Measurements from ENCODE around the gene SPEM1.
A peak's percentile ranks its signal among the peaks of the same experiment; 100 is the strongest.

SPEM1 gene

GRCh38 chr17:7419819-7420610, at the start of gene SPEM1:
SPEM1 (plus strand) TSS chr17:7420324; CDS start chr17:7420385, 61 bp downstream.
- no peaks in the 10 kb centered on the region for H3K9me3 Mint-ChIP-seq
- H3K4me3 Mint-ChIP-seq = no peak within 1 kb of the TSS
- H3K27me3 Mint-ChIP-seq = peaks cover 20% of the 10 kb centered on the region
- DNase-seq = no peak
- H3K4me1 Mint-ChIP-seq = peaks cover 2% of the 10 kb centered on the region
- no peak within 1 kb of the TSS for H3K27ac Mint-ChIP-seq
- H3K36me3 Mint-ChIP-seq = no peaks in the 10 kb centered on the region
- CTCF ChIA-PET = no interaction called here

- Mint-ChIP-seq H3K27ac (no peak overlapping the region), H3K4me3 (no peak overlapping the region), H3K27me3 (peaks cover 56% of the 10 kb centered on the region), H3K4me1 (no peaks in the 10 kb centered on the region), H3K9me3 (no peaks in the 10 kb centered on the region), H3K36me3 (no peaks in the 10 kb centered on the region)
- CTCF ChIA-PET = interaction anchor here (1.6 kb wide), 1 partner anchor 16 kb away, joined by 6 read pairs; the partner anchor contains the start of gene TMEM95
- DNase-seq = no peak
Measured at GRCh38 chr17:7370853-7371252, 49.3 kb upstream of the SPEM1 start.

GRCh38 chr17:7374353-7374752, 45.8 kb upstream of the SPEM1 start:
- H3K4me1 Mint-ChIP-seq = no peaks in the 10 kb centered on the region
- peaks cover 53% of the 10 kb centered on the region for H3K27me3 Mint-ChIP-seq
- peaks cover 2% of the 10 kb centered on the region for H3K36me3 Mint-ChIP-seq
- no peak overlapping the region for H3K27ac Mint-ChIP-seq
- DNase-seq = no peak
- H3K9me3 Mint-ChIP-seq = peaks cover 3% of the 10 kb centered on the region
- CTCF ChIA-PET = interaction anchor here (2.2 kb wide), 1 partner anchor 18 kb away, joined by 6 read pairs; no protein-coding TSS in a partner anchor
- no peak overlapping the region for H3K4me3 Mint-ChIP-seq

- no peak overlapping the region for H3K4me3 Mint-ChIP-seq
- DNase-seq = no peak
- CTCF ChIA-PET = no interaction called here
- H3K36me3 Mint-ChIP-seq = peaks cover 2% of the 10 kb centered on the region
- no peak overlapping the region for H3K27ac Mint-ChIP-seq
- H3K9me3 Mint-ChIP-seq = peaks cover 7% of the 10 kb centered on the region
- H3K27me3 Mint-ChIP-seq = peaks cover 65% of the 10 kb centered on the region
- peaks cover 11% of the 10 kb centered on the region for H3K4me1 Mint-ChIP-seq
Measured at GRCh38 chr17:7379134-7379533, 41.0 kb upstream of the SPEM1 start.

DNA sequence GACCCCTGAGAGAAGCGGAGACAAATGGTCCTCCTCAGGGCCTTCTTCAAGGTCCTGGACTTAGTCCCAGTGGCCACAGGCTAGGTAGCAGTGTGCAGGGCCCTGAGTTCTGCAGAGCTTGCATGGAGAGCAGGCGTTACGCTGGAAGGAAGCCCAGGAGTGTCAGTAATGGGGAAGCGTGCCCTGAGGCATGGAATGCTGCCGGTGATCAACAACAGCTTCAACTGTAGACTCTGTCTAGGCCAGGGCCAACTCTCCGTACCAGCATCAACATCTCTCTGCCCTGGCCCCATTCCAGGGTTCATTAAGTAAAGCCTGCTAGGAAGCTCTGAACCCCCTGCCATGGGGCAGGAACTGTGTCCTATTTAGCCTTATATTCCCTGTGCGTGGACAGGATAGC, 39.8 kb upstream of the SPEM1 start:
- H3K4me1 Mint-ChIP-seq = peaks cover 17% of the 10 kb centered on the region
- peaks cover 7% of the 10 kb centered on the region for H3K9me3 Mint-ChIP-seq
- H3K27me3 Mint-ChIP-seq = peaks cover 65% of the 10 kb centered on the region
- DNase-seq = no peak
- H3K36me3 Mint-ChIP-seq = peaks cover 2% of the 10 kb centered on the region
- H3K4me3 Mint-ChIP-seq = no peak overlapping the region
- CTCF ChIA-PET = no interaction called here
- no peak overlapping the region for H3K27ac Mint-ChIP-seq

- Mint-ChIP-seq H3K9me3 (peaks cover 7% of the 10 kb centered on the region), H3K27me3 (peaks cover 65% of the 10 kb centered on the region), H3K4me3 (no peak within 1 kb of the TSS), H3K27ac (no peak within 1 kb of the TSS), H3K36me3 (peaks cover 6% of the 10 kb centered on the region), H3K4me1 (peaks cover 20% of the 10 kb centered on the region)
- no peak for DNase-seq
- CTCF ChIA-PET = no interaction called here
Measured at GRCh38 chr17:7380855-7381683, 39.1 kb upstream of the SPEM1 start, which contains the start of gene TNK1. TNK1 (plus strand) TSS chr17:7381089; CDS start chr17:7382927, 1,838 bp downstream.

DNA sequence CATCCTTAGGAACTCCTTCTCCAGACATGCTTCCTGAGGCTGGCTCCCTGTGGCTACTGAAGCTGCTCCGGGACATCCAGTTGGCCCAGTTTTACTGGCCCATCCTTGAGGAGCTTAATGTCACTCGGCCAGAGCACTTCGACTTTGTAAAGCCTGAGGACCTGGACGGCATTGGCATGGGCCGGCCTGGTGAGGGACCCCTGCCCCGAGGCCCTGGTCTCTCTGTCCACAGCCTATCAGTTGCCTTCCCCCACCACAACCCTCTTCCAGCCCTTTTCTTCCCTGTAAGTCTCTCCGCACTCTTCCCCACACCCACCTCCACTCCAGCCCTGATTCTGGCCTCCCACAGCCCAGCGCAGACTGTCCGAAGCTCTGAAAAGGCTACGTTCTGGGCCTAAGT, 37.2 kb upstream of the SPEM1 start:
- Mint-ChIP-seq H3K27ac (no peak overlapping the region), H3K4me1 (peaks cover 25% of the 10 kb centered on the region), H3K27me3 (peaks cover 55% of the 10 kb centered on the region), H3K9me3 (peaks cover 7% of the 10 kb centered on the region), H3K36me3 (peaks cover 11% of the 10 kb centered on the region), H3K4me3 (peak overlapping the region; percentile 50)
- CTCF ChIA-PET = no interaction called here
- DNase-seq = no peak

GRCh38 chr17:7383371-7383741, 36.8 kb upstream of the SPEM1 start:
- Mint-ChIP-seq H3K9me3 (peaks cover 7% of the 10 kb centered on the region), H3K4me1 (peaks cover 25% of the 10 kb centered on the region), H3K4me3 (peak overlapping the region; percentile 50), H3K36me3 (peaks cover 13% of the 10 kb centered on the region), H3K27ac (no peak overlapping the region), H3K27me3 (peaks cover 51% of the 10 kb centered on the region)
- DNase-seq = no peak
- CTCF ChIA-PET = no interaction called here

- Mint-ChIP-seq H3K27ac (peak overlapping the region; percentile 49), H3K9me3 (peaks cover 7% of the 10 kb centered on the region), H3K36me3 (peaks cover 17% of the 10 kb centered on the region), H3K4me1 (peaks cover 25% of the 10 kb centered on the region), H3K4me3 (peak overlapping the region; percentile 74), H3K27me3 (peaks cover 47% of the 10 kb centered on the region)
- peak; percentile 87 for DNase-seq
- CTCF ChIA-PET = interaction anchor here (1.1 kb wide), 1 partner anchor 131 kb away, joined by 3 read pairs; no protein-coding TSS in a partner anchor
Measured at GRCh38 chr17:7383742-7384488, 36.2 kb upstream of the SPEM1 start.

GRCh38 chr17:7384489-7385081, 35.5 kb upstream of the SPEM1 start:
- H3K9me3 Mint-ChIP-seq = peaks cover 1% of the 10 kb centered on the region
- CTCF ChIA-PET = interaction anchor here (1.1 kb wide), 1 partner anchor 130 kb away, joined by 3 read pairs; no protein-coding TSS in a partner anchor
- H3K36me3 Mint-ChIP-seq = peaks cover 21% of the 10 kb centered on the region
- no peak for DNase-seq
- peaks cover 26% of the 10 kb centered on the region for H3K4me1 Mint-ChIP-seq
- H3K4me3 Mint-ChIP-seq = peak overlapping the region; percentile 74
- peak overlapping the region; percentile 49 for H3K27ac Mint-ChIP-seq
- peaks cover 40% of the 10 kb centered on the region for H3K27me3 Mint-ChIP-seq

- no peak overlapping the region for H3K27ac Mint-ChIP-seq
- H3K4me3 Mint-ChIP-seq = no peak overlapping the region
- no peaks in the 10 kb centered on the region for H3K27me3 Mint-ChIP-seq
- no peak for DNase-seq
- CTCF ChIA-PET = no interaction called here
- no peaks in the 10 kb centered on the region for H3K9me3 Mint-ChIP-seq
- H3K4me1 Mint-ChIP-seq = peaks cover 44% of the 10 kb centered on the region
- peaks cover 54% of the 10 kb centered on the region for H3K36me3 Mint-ChIP-seq
Measured at GRCh38 chr17:7388856-7389255, 31.3 kb upstream of the SPEM1 start.

DNA sequence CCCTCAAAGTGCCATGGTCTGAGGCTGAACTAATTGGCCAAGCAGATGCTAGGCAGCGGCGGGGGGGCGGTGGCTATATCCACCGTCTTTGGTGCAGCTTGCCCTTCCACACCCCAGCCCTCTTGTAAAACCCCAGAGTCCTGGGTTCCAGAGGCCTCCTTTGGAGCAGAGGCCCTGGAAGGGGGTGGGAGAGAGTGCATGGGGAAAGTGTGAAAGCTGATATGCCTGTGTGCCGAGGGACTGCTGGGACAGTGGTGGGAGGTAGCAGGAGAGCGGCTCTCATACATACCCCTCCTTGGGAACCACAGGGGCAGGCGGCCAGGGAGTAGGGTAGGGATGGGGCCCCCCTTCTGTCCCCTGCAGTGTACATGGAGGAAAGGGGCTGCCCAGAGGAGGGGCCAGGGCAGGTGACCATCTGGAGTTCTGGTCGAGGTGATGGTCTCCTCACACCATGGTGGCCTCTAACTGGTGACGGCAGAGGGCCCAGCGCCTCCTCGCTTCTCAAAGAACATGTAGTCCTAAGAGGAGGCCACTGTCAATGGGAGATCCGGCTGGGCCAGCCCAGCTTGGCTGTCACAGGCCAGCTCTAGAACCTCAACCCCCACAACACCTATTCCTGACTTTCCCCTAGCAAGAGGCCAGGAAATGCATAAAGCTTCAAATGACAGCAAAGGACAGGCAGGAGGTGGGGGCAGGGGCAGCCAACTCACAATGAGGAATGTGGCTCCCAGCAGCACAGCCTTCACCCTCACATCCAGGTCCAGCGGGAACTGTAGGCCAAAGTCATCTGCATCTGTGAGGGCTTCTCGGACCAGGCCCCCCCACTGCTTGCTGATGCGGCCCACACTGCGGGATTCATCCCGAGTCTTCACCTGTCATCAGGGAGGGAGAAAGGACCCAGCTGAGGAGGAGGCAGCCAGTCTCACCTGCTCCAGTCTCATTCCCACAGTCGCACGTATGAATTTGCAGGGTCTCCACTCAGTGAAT, 29.9 kb upstream of the SPEM1 start:
- H3K4me3 Mint-ChIP-seq = no peak overlapping the region
- peaks cover 56% of the 10 kb centered on the region for H3K36me3 Mint-ChIP-seq
- H3K27me3 Mint-ChIP-seq = peaks cover 3% of the 10 kb centered on the region
- no peak for DNase-seq
- H3K27ac Mint-ChIP-seq = peak overlapping the region; percentile 5
- peaks cover 45% of the 10 kb centered on the region for H3K4me1 Mint-ChIP-seq
- H3K9me3 Mint-ChIP-seq = no peaks in the 10 kb centered on the region
- CTCF ChIA-PET = no interaction called here

- Mint-ChIP-seq H3K9me3 (no peaks in the 10 kb centered on the region), H3K4me1 (peaks cover 45% of the 10 kb centered on the region), H3K27ac (no peak overlapping the region), H3K27me3 (peaks cover 7% of the 10 kb centered on the region), H3K4me3 (no peak overlapping the region), H3K36me3 (peaks cover 53% of the 10 kb centered on the region)
- CTCF ChIA-PET = interaction anchor here (1.0 kb wide), 1 partner anchor 36 kb away, joined by 3 read pairs; no protein-coding TSS in a partner anchor
- DNase-seq = no peak
Measured at GRCh38 chr17:7391307-7391706, 28.8 kb upstream of the SPEM1 start.

All from activated naive CD4-positive, alpha-beta T cell treated with anti-CD3 and anti-CD28 coated beads, Interleukin-2, amount 10 ng/mL, durations not matched to agents 7 days and 5 days (primary cell).